ENCODE results near the gene GP1BA. TPM values are rescaled to one million over a fixed set of nuclear protein-coding genes. Genes with fewer than 3 reads are reported as not detected.
A peak's percentile ranks its signal among the peaks of the same experiment; 100 is the strongest.

The GP1BA gene
- polyA plus RNA-seq, 1 donor (not counting 4 experiments of a cell fraction or from before 2014, with no cell fraction given), result not detected

- FAIRE-seq (no peak), DNase-seq (ENCODE audit: low read depth, low spot score) (no peak)
- Histone ChIP-seq H2AFZ (ENCODE audit: control insufficient read depth, low read length) (peak overlapping the region; percentile 49), H3K27ac (ENCODE audit: control insufficient read depth, insufficient read depth, low read length) (peak overlapping the region; percentile 99), H3K27me3 (ENCODE audit: control insufficient read depth, extremely low read depth, insufficient read depth, low read length) (no peaks in the 10 kb centered on the region), H3K4me2 (ENCODE audit: control insufficient read depth, extremely low read depth, insufficient read depth, low read depth, low read length) (peak overlapping the region; percentile 95), H3K9me1 (ENCODE audit: control insufficient read depth, extremely low read depth, insufficient read depth, low read length) (no peaks in the 10 kb centered on the region), H3K36me3 (ENCODE audit: control insufficient read depth in 2 of 2, extremely low read depth in 1 of 2, insufficient read depth in 2 of 2, low read length in 2 of 2) (peaks cover 20 to 27% of the 10 kb centered on the region in 2 experiments), H3K9ac (ENCODE audit: control insufficient read depth, extremely low read depth, insufficient read depth, low read length) (peak overlapping the region; percentile 97), H3K4me3 (ENCODE audit: control insufficient read depth in 2 of 3, extremely low read depth in 1 of 3, insufficient read depth in 2 of 3, low read depth in 1 of 3, low read length in 3 of 3) (peak overlapping the region; percentile 71 to 94 (median 92)), H4K20me1 (ENCODE audit: control insufficient read depth, extremely low read depth, insufficient read depth, low read length) (no peaks in the 10 kb centered on the region), H3K9me3 (ENCODE audit: control insufficient read depth, low read depth, low read length) (no peaks in the 10 kb centered on the region), H3K4me1 (ENCODE audit: control insufficient read depth, extremely low read depth, insufficient read depth, low read length) (peaks cover 31% of the 10 kb centered on the region), H3K79me2 (ENCODE audit: control insufficient read depth, insufficient read depth, low read length) (peaks cover 5% of the 10 kb centered on the region)
- TF ChIP-seq EZH2 (IDR thresholded peaks at IDR 0.05; ENCODE audit: low read length) (no peak), CTCF (optimal IDR thresholded peaks at IDR 0.05 in 1 of 3, IDR thresholded peaks at IDR 0.05 in 1 of 3, conservative IDR thresholded peaks at IDR 0.05 in 1 of 3; ENCODE audit: extremely low read depth in 1 of 3, insufficient read depth in 2 of 3, low read length in 3 of 3) (no peak)
- dilution Hi-C loops (cut with MboI; ENCODE audit: extremely low pct_ligation_motif_present, low sequenced_read_pairs), result no loop called here
Measured at GRCh38 chr17:4968486-4969046, 36.5 kb downstream of the GP1BA start.

- Histone ChIP-seq H3K9me3 (ENCODE audit: control insufficient read depth, low read depth, low read length) (no peaks in the 10 kb centered on the region), H3K36me3 (ENCODE audit: control insufficient read depth in 2 of 2, extremely low read depth in 1 of 2, insufficient read depth in 2 of 2, low read length in 2 of 2) (peaks cover 20 to 31% of the 10 kb centered on the region in 2 experiments), H3K4me3 (ENCODE audit: control insufficient read depth in 2 of 3, extremely low read depth in 1 of 3, insufficient read depth in 2 of 3, low read depth in 1 of 3, low read length in 3 of 3) (peak overlapping the region in 2 of 3 experiments; percentile 71 to 92), H3K79me2 (ENCODE audit: control insufficient read depth, insufficient read depth, low read length) (peaks cover 5% of the 10 kb centered on the region), H2AFZ (ENCODE audit: control insufficient read depth, low read length) (no peak overlapping the region), H3K9ac (ENCODE audit: control insufficient read depth, extremely low read depth, insufficient read depth, low read length) (peak overlapping the region; percentile 97), H3K27ac (ENCODE audit: control insufficient read depth, insufficient read depth, low read length) (peak overlapping the region; percentile 99), H3K27me3 (ENCODE audit: control insufficient read depth, extremely low read depth, insufficient read depth, low read length) (no peaks in the 10 kb centered on the region), H3K9me1 (ENCODE audit: control insufficient read depth, extremely low read depth, insufficient read depth, low read length) (no peaks in the 10 kb centered on the region), H3K4me2 (ENCODE audit: control insufficient read depth, extremely low read depth, insufficient read depth, low read depth, low read length) (peak overlapping the region; percentile 95), H3K4me1 (ENCODE audit: control insufficient read depth, extremely low read depth, insufficient read depth, low read length) (peaks cover 31% of the 10 kb centered on the region), H4K20me1 (ENCODE audit: control insufficient read depth, extremely low read depth, insufficient read depth, low read length) (no peaks in the 10 kb centered on the region)
- dilution Hi-C loops (cut with MboI; ENCODE audit: extremely low pct_ligation_motif_present, low sequenced_read_pairs), result no loop called here
- DNase-seq (ENCODE audit: low read depth, low spot score), result no peak
- no peak for TF ChIP-seq EZH2 (IDR thresholded peaks at IDR 0.05; ENCODE audit: low read length)
- TF ChIP-seq CTCF (optimal IDR thresholded peaks at IDR 0.05 in 1 of 3, IDR thresholded peaks at IDR 0.05 in 1 of 3, conservative IDR thresholded peaks at IDR 0.05 in 1 of 3; ENCODE audit: extremely low read depth in 1 of 3, insufficient read depth in 2 of 3, low read length in 3 of 3), result no peak
- FAIRE-seq, result peak; percentile 83
Measured at GRCh38 chr17:4969047-4969550, 37.0 kb downstream of the GP1BA start.
